T-helper 9 cell (primary cell): ENCODE data around the gene QRSL1.
"Not testable (repeated sequence)": the region's sequence is repeated elsewhere in the genome, so short reads cannot be mapped to it uniquely, and the experiment has no call there.

Experiments used
- DNase-seq: peaks from one replicate; pipeline ENCODE4 v3.0.0-alpha.2; 2020

Gene QRSL1

GRCh38 chr6:106685833-106686232, 56.5 kb downstream of the QRSL1 start:
- DNase-seq, result no peak

- DNase-seq, result no peak
Measured at GRCh38 chr6:106688177-106688951, 59.0 kb downstream of the QRSL1 start.

GRCh38 chr6:106692112-106692818, 62.9 kb downstream of the QRSL1 start:
- no peak for DNase-seq

- DNase-seq, result no peak
Measured at GRCh38 chr6:106692819-106693208, 63.4 kb downstream of the QRSL1 start.

- no peak for DNase-seq
Measured at GRCh38 chr6:106693418-106693817, 64.0 kb downstream of the QRSL1 start.

- DNase-seq, result no peak
Measured at GRCh38 chr6:106694343-106694742, 65.0 kb downstream of the QRSL1 start.

- DNase-seq, result no peak
Measured at GRCh38 chr6:106700581-106700980, 71.2 kb downstream of the QRSL1 start.

- DNase-seq, result not testable (repeated sequence)
Measured at GRCh38 chr6:106701201-106701600, 71.8 kb downstream of the QRSL1 start.

- no peak for DNase-seq
Measured at GRCh38 chr6:106702046-106702445, 72.7 kb downstream of the QRSL1 start.

GRCh38 chr6:106702451-106703110, 73.2 kb downstream of the QRSL1 start:
- no peak for DNase-seq

GRCh38 chr6:106704327-106704726, 74.9 kb downstream of the QRSL1 start:
- no peak for DNase-seq

GRCh38 chr6:106705156-106705555, 75.8 kb downstream of the QRSL1 start:
- no peak for DNase-seq

- no peak for DNase-seq
Measured at GRCh38 chr6:106710580-106710979, 81.2 kb downstream of the QRSL1 start.

GRCh38 chr6:106714281-106714680, 84.9 kb downstream of the QRSL1 start:
- DNase-seq, result no peak

- no peak for DNase-seq
Measured at GRCh38 chr6:106715922-106716321, 86.5 kb downstream of the QRSL1 start.

- no peak for DNase-seq
Measured at GRCh38 chr6:106716966-106717365, 87.6 kb downstream of the QRSL1 start.
